ENCODE results near the gene LAMB4. TPM values are rescaled to one million over a fixed set of nuclear protein-coding genes. Genes with fewer than 3 reads are reported as not detected.

LAMB4 gene
- total RNA-seq, 4 donors from 2014 or later: 0.15 to 8.1 (median 1.7) TPM

GRCh38 chr7:108055611-108056021, 74.5 kb downstream of the LAMB4 start:
- Histone ChIP-seq H3K27me3 (no peaks in the 10 kb centered on the region), H3K4me3 (replicated peaks in 1 of 3) (no peak overlapping the region), H3K4me1 (peaks cover 11 to 12% of the 10 kb centered on the region in 2 donors), H3K9me3 (no peaks in the 10 kb centered on the region), H3K27ac (no peak overlapping the region), H3K36me3 (no peaks in the 10 kb centered on the region)
- DNase-seq: no peak
- TF ChIP-seq POLR2A (IDR thresholded peaks at IDR 0.05): no peak
- TF ChIP-seq CTCF (IDR thresholded peaks at IDR 0.05): no peak
- WGBS, 2 donors: 82 to 87% methylated on average over 7 of the region's 7 CpGs
- intact Hi-C loops (cut with DNase I): no loop called here

GRCh38 chr7:108054537-108054936, 75.6 kb downstream of the LAMB4 start:
- no peak overlapping the region for H3K4me3 ChIP-seq (replicated peaks in 1 of 3)
- no peaks in the 10 kb centered on the region for H3K36me3 ChIP-seq
- intact Hi-C loops (cut with DNase I): no loop called here
- no peak overlapping the region for H3K27ac ChIP-seq
- no peak for DNase-seq
- H3K9me3 ChIP-seq: no peaks in the 10 kb centered on the region
- no peaks in the 10 kb centered on the region for H3K27me3 ChIP-seq
- H3K4me1 ChIP-seq: peaks cover 1 to 4% of the 10 kb centered on the region in 2 donors
- TF ChIP-seq POLR2A (IDR thresholded peaks at IDR 0.05) (no peak), CTCF (IDR thresholded peaks at IDR 0.05) (no peak)
- WGBS, 2 donors: 87 to 90% methylated on average over 1 of the region's 1 CpG

- no peaks in the 10 kb centered on the region for H3K36me3 ChIP-seq
- intact Hi-C loops (cut with DNase I): no loop called here
- TF ChIP-seq POLR2A (IDR thresholded peaks at IDR 0.05): no peak
- TF ChIP-seq CTCF (IDR thresholded peaks at IDR 0.05): no peak
- H3K27ac ChIP-seq: no peak overlapping the region
- H3K9me3 ChIP-seq: no peaks in the 10 kb centered on the region
- WGBS, 2 donors: 90 to 98% methylated on average over 4 of the region's 4 CpGs
- no peaks in the 10 kb centered on the region for H3K4me1 ChIP-seq
- no peak for DNase-seq
- no peak overlapping the region for H3K4me3 ChIP-seq (replicated peaks in 1 of 3)
- H3K27me3 ChIP-seq: no peaks in the 10 kb centered on the region
Observed at GRCh38 chr7:108053250-108053649, 76.9 kb downstream of the LAMB4 start.

- intact Hi-C loops (cut with DNase I): no loop called here
- TF ChIP-seq CTCF (IDR thresholded peaks at IDR 0.05): no peak
- TF ChIP-seq POLR2A (IDR thresholded peaks at IDR 0.05): no peak
- no peak for DNase-seq
- H3K9me3 ChIP-seq: no peaks in the 10 kb centered on the region
- H3K4me1 ChIP-seq: no peaks in the 10 kb centered on the region
- H3K4me3 ChIP-seq (replicated peaks in 1 of 3): no peak overlapping the region
- WGBS, 2 donors: 80 to 81% methylated on average over 1 of the region's 1 CpG
- no peak overlapping the region for H3K27ac ChIP-seq
- H3K27me3 ChIP-seq: no peaks in the 10 kb centered on the region
- H3K36me3 ChIP-seq: no peaks in the 10 kb centered on the region
Observed at GRCh38 chr7:108051454-108051853, 78.7 kb downstream of the LAMB4 start.

GRCh38 chr7:108049962-108050361, 80.2 kb downstream of the LAMB4 start:
- H3K27me3 ChIP-seq: no peaks in the 10 kb centered on the region
- intact Hi-C loops (cut with DNase I): no loop called here
- WGBS, 2 donors: 93 to 94% methylated on average over 3 of the region's 3 CpGs
- H3K4me3 ChIP-seq (replicated peaks in 1 of 3): no peak overlapping the region
- no peak for DNase-seq
- no peaks in the 10 kb centered on the region for H3K36me3 ChIP-seq
- no peaks in the 10 kb centered on the region for H3K9me3 ChIP-seq
- H3K4me1 ChIP-seq: no peaks in the 10 kb centered on the region
- no peak for TF ChIP-seq CTCF (IDR thresholded peaks at IDR 0.05)
- H3K27ac ChIP-seq: no peak overlapping the region
